22Rv1 (cell line): ENCODE results near the gene RASL10B.

ENCODE experiments used
- CTCF ChIP-seq: fragments of 450-650 bp; IDR thresholded peaks from 2 replicates; pipeline ENCODE4 v1.5.1; 2017; ENCODE audit warnings: mild to moderate bottlenecking
- ZFX ChIP-seq: fragments of 450-650 bp; IDR thresholded peaks from 2 replicates; pipeline ENCODE4 v1.6.1; 2017; ENCODE audit warnings: antibody characterized with exemption, borderline replicate concordance

GRCh38 chr17:35760587-35760986, 29.1 kb downstream of the RASL10B start, which contains the start of gene C17orf50:
- TF ChIP-seq CTCF (no peak), ZFX (no peak)
